Measurements from ENCODE around the gene TRDMT1. TPM values are rescaled to one million over a fixed set of nuclear protein-coding genes. Genes with fewer than 3 reads are reported as not detected.

Gene TRDMT1
- total RNA-seq, 5 donors from 2014 or later (not counting 1 experiment from before 2014, with no cell fraction given): 14.1 to 22.6 (median 20.5) TPM

DNA sequence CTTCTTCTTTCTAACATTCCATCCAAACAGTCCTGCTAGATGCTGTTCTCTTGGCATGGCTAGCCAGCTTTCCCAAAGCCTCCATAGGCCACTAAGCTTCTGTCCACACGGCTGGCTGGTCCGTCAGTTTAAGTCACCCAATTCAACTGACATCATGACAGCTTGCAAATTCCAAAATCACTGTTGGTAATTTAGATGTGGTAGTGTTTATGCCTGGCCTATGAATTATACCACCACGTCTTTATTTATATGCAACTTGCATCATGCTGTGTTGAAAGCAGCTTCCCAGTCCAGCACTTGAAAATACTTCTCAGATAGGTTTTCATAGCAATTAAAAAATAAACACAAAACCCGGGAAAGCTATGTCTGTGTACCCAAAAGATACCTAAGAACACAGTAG is 24.3 kb upstream of the TRDMT1 start:
- ChIA-PET CTCF (interaction anchor here (0.6 to 1.2 kb wide), 3 partner anchors 12 to 231 kb away, joined by 3 read pairs; partner anchors contain the start of gene TRDMT1 (in 1 of the 2)), POLR2A (no interaction called here)
- H3K4me3 Mint-ChIP-seq: no peak overlapping the region
- Histone ChIP-seq H3K27ac (ENCODE audit: low read length) (peak overlapping the region; percentile 97), H3K9me3 (no peaks in the 10 kb centered on the region), H3K27me3 (replicated peaks in 1 of 2; ENCODE audit: control insufficient read depth in 2 of 2, extremely low read depth in 1 of 2, insufficient read depth in 2 of 2, low read length in 1 of 2) (no peaks in the 10 kb centered on the region), H3K4me3 (ENCODE audit: control insufficient read depth in 1 of 2, extremely low read depth in 1 of 2, low read length in 1 of 2) (no peak overlapping the region), H3K4me1 (ENCODE audit: control insufficient read depth in 1 of 2, extremely low read depth in 1 of 2, insufficient read depth in 2 of 2, low read length in 2 of 2) (peaks cover 9 to 26% of the 10 kb centered on the region in 2 experiments), H3K36me3 (ENCODE audit: control insufficient read depth in 2 of 2, extremely low read depth in 1 of 2, insufficient read depth in 1 of 2, low read length in 1 of 2) (peaks cover 0 to 5% of the 10 kb centered on the region in 2 donors)
- no peaks in the 10 kb centered on the region for H3K9me3 Mint-ChIP-seq
- H3K27ac Mint-ChIP-seq: peak overlapping the region; percentile 19 to 100
- H3K36me3 Mint-ChIP-seq: peaks cover 11% of the 10 kb centered on the region
- H3K27me3 Mint-ChIP-seq: no peaks in the 10 kb centered on the region
- ATAC-seq (replicated peaks in 1 of 4) (no peak), DNase-seq (no peak)
- H3K4me1 Mint-ChIP-seq: peaks cover 29 to 50% (median 38%) of the 10 kb centered on the region in 3 donors
- WGBS (ENCODE audit: insufficient coverage): no CpG with 5 or more reads among the region's 4 CpGs

- Mint-ChIP-seq H3K4me1 (peaks cover 15 to 48% (median 36%) of the 10 kb centered on the region in 3 donors), H3K27me3 (no peaks in the 10 kb centered on the region), H3K36me3 (peaks cover 13% of the 10 kb centered on the region), H3K9me3 (no peaks in the 10 kb centered on the region), H3K4me3 (no peak overlapping the region), H3K27ac (no peak overlapping the region)
- ChIA-PET POLR2A (interaction anchor here in 1 of 2 donors (0.6 to 1.5 kb wide), 3 partner anchors 11 to 1748 kb away, joined by 3 to 5 read pairs (median 4); no protein-coding TSS in a partner anchor), CTCF (interaction anchor here in 1 of 2 donors (0.7 kb wide), 1 partner anchor 393 kb away, joined by 4 read pairs; no protein-coding TSS in a partner anchor)
- Histone ChIP-seq H3K36me3 (ENCODE audit: control insufficient read depth in 2 of 2, extremely low read depth in 1 of 2, insufficient read depth in 1 of 2, low read length in 1 of 2) (peaks cover 0 to 5% of the 10 kb centered on the region in 2 donors), H3K27me3 (replicated peaks in 1 of 2; ENCODE audit: control insufficient read depth in 2 of 2, extremely low read depth in 1 of 2, insufficient read depth in 2 of 2, low read length in 1 of 2) (no peaks in the 10 kb centered on the region), H3K27ac (ENCODE audit: low read length) (no peak overlapping the region), H3K4me3 (ENCODE audit: control insufficient read depth in 1 of 2, extremely low read depth in 1 of 2, low read length in 1 of 2) (no peak overlapping the region), H3K4me1 (ENCODE audit: control insufficient read depth in 1 of 2, extremely low read depth in 1 of 2, insufficient read depth in 2 of 2, low read length in 2 of 2) (peaks cover 7 to 11% of the 10 kb centered on the region in 2 experiments), H3K9me3 (no peaks in the 10 kb centered on the region)
- 100% methylated on average over 4 of the region's 4 CpGs for WGBS (ENCODE audit: insufficient coverage)
- no peak for ATAC-seq (replicated peaks in 1 of 4)
- DNase-seq: no peak
Observed at GRCh38 chr10:17222329-17222728, 20.9 kb upstream of the TRDMT1 start.

DNA sequence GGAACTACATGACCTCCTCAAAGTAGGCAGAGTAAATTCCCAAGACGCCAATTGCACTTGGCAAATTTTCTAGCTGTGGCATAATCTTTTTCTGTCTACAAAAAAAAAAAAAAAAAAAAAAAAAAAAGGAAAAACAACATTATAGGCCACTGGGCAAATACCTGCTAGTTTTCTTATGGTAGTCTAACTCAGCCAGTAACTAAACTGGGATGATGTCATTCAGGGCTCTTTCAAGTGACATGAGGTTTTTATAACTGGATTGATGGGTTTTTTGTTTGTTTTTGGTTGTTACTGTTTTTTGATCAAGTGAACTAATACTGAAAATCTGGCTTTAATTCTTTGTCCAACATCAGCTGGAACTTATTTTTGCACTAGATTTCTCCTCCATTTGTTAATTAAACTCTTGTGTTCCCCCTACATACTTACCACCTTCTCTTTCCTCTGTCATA is 19.2 kb upstream of the TRDMT1 start:
- Mint-ChIP-seq H3K36me3 (peaks cover 13% of the 10 kb centered on the region), H3K4me3 (no peak overlapping the region), H3K27ac (no peak overlapping the region), H3K27me3 (no peaks in the 10 kb centered on the region), H3K4me1 (peaks cover 8 to 44% (median 34%) of the 10 kb centered on the region in 3 donors), H3K9me3 (no peaks in the 10 kb centered on the region)
- ChIA-PET CTCF (interaction anchor here (0.6 kb wide), 3 partner anchors 47 to 443 kb away, joined by 3 to 6 read pairs (median 4); no protein-coding TSS in a partner anchor), POLR2A (interaction anchor here in 1 of 2 donors (1.3 kb wide), 1 partner anchor 9 kb away, joined by 3 read pairs; no protein-coding TSS in a partner anchor)
- no peak overlapping the region for H3K4me3 ChIP-seq (ENCODE audit: control insufficient read depth in 1 of 2, extremely low read depth in 1 of 2, low read length in 1 of 2)
- no peaks in the 10 kb centered on the region for H3K9me3 ChIP-seq
- ATAC-seq (replicated peaks in 1 of 4) (no peak), DNase-seq (no peak)
- H3K4me1 ChIP-seq (ENCODE audit: control insufficient read depth in 1 of 2, extremely low read depth in 1 of 2, insufficient read depth in 2 of 2, low read length in 2 of 2): peaks cover 2 to 4% of the 10 kb centered on the region in 2 experiments
- peaks cover 0 to 5% of the 10 kb centered on the region in 2 donors for H3K36me3 ChIP-seq (ENCODE audit: control insufficient read depth in 2 of 2, extremely low read depth in 1 of 2, insufficient read depth in 1 of 2, low read length in 1 of 2)
- H3K27me3 ChIP-seq (replicated peaks in 1 of 2; ENCODE audit: control insufficient read depth in 2 of 2, extremely low read depth in 1 of 2, insufficient read depth in 2 of 2, low read length in 1 of 2): no peaks in the 10 kb centered on the region
- H3K27ac ChIP-seq (ENCODE audit: low read length): no peak overlapping the region
- WGBS (ENCODE audit: insufficient coverage): no CpG with 5 or more reads among the region's 1 CpG

GRCh38 chr10:17219024-17219423 is 17.6 kb upstream of the TRDMT1 start:
- Histone ChIP-seq H3K4me3 (ENCODE audit: control insufficient read depth in 1 of 2, extremely low read depth in 1 of 2, low read length in 1 of 2) (no peak overlapping the region), H3K27me3 (replicated peaks in 1 of 2; ENCODE audit: control insufficient read depth in 2 of 2, extremely low read depth in 1 of 2, insufficient read depth in 2 of 2, low read length in 1 of 2) (no peaks in the 10 kb centered on the region), H3K9me3 (no peaks in the 10 kb centered on the region), H3K36me3 (ENCODE audit: control insufficient read depth in 2 of 2, extremely low read depth in 1 of 2, insufficient read depth in 1 of 2, low read length in 1 of 2) (peaks cover 0 to 10% of the 10 kb centered on the region in 2 donors), H3K4me1 (ENCODE audit: control insufficient read depth in 1 of 2, extremely low read depth in 1 of 2, insufficient read depth in 2 of 2, low read length in 2 of 2) (peaks cover 2 to 4% of the 10 kb centered on the region in 2 experiments), H3K27ac (ENCODE audit: low read length) (no peak overlapping the region)
- ATAC-seq (replicated peaks in 1 of 4) (no peak), DNase-seq (no peak)
- Mint-ChIP-seq H3K27me3 (no peaks in the 10 kb centered on the region), H3K4me3 (no peak overlapping the region), H3K9me3 (no peaks in the 10 kb centered on the region), H3K36me3 (peaks cover 13% of the 10 kb centered on the region), H3K27ac (no peak overlapping the region), H3K4me1 (peaks cover 8 to 43% (median 35%) of the 10 kb centered on the region in 3 donors)
- ChIA-PET CTCF (no interaction called here), POLR2A (interaction anchor here in 1 of 2 donors (0.6 kb wide), 1 partner anchor 18 kb away, joined by 3 read pairs; no protein-coding TSS in a partner anchor)
- WGBS (ENCODE audit: insufficient coverage): no CpG with 5 or more reads among the region's 2 CpGs

GRCh38 chr10:17217631-17218232 is 16.3 kb upstream of the TRDMT1 start:
- DNase-seq (no peak), ATAC-seq (replicated peaks in 1 of 4) (no peak)
- peaks cover 0 to 9% of the 10 kb centered on the region in 2 donors for H3K36me3 ChIP-seq (ENCODE audit: control insufficient read depth in 2 of 2, extremely low read depth in 1 of 2, insufficient read depth in 1 of 2, low read length in 1 of 2)
- no peak overlapping the region for H3K4me3 Mint-ChIP-seq
- peaks cover 8 to 40% (median 34%) of the 10 kb centered on the region in 3 donors for H3K4me1 Mint-ChIP-seq
- no peaks in the 10 kb centered on the region for H3K9me3 Mint-ChIP-seq
- H3K27me3 Mint-ChIP-seq: no peaks in the 10 kb centered on the region
- H3K36me3 Mint-ChIP-seq: peaks cover 20% of the 10 kb centered on the region
- no CpG with 5 or more reads among the region's 1 CpG for WGBS (ENCODE audit: insufficient coverage)
- CTCF ChIA-PET: no interaction called here
- no peak overlapping the region for H3K27ac Mint-ChIP-seq
- H3K4me3 ChIP-seq (ENCODE audit: control insufficient read depth in 1 of 2, extremely low read depth in 1 of 2, low read length in 1 of 2): no peak overlapping the region
- POLR2A ChIA-PET: no interaction called here
- no peaks in the 10 kb centered on the region for H3K27me3 ChIP-seq (replicated peaks in 1 of 2; ENCODE audit: control insufficient read depth in 2 of 2, extremely low read depth in 1 of 2, insufficient read depth in 2 of 2, low read length in 1 of 2)
- no peaks in the 10 kb centered on the region for H3K9me3 ChIP-seq
- H3K27ac ChIP-seq (ENCODE audit: low read length): no peak overlapping the region
- peaks cover 2 to 4% of the 10 kb centered on the region in 2 experiments for H3K4me1 ChIP-seq (ENCODE audit: control insufficient read depth in 1 of 2, extremely low read depth in 1 of 2, insufficient read depth in 2 of 2, low read length in 2 of 2)

DNA sequence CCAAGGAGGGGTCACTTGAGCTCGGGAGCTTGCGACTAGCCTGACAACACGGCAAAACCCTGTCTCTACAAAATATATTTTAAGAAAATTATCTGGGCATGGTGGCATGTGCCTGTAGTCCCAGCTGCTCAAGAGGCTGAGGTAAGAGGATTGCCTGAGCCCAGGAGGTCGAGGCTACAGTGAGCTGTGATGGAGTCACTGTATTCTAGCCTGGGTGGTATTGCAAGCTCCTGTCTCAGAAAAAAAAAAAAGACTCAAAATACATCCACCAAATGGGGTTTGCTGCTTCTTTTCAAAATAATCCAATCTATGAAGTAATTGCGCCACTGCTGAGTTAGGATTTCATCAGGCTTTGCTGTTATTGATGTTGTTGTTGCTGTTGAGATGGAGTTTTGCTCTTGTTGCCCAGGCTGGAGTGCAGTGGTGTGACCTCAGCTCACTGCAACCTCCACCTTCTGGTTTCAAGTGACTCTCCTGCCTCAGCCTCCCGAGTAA is 15.5 kb upstream of the TRDMT1 start:
- Histone ChIP-seq H3K4me1 (ENCODE audit: control insufficient read depth in 1 of 2, extremely low read depth in 1 of 2, insufficient read depth in 2 of 2, low read length in 2 of 2) (peaks cover 2 to 4% of the 10 kb centered on the region in 2 experiments), H3K27ac (ENCODE audit: low read length) (peak overlapping the region; percentile 86), H3K4me3 (ENCODE audit: control insufficient read depth in 1 of 2, extremely low read depth in 1 of 2, low read length in 1 of 2) (no peak overlapping the region), H3K9me3 (no peaks in the 10 kb centered on the region), H3K27me3 (replicated peaks in 1 of 2; ENCODE audit: control insufficient read depth in 2 of 2, extremely low read depth in 1 of 2, insufficient read depth in 2 of 2, low read length in 1 of 2) (no peaks in the 10 kb centered on the region), H3K36me3 (ENCODE audit: control insufficient read depth in 2 of 2, extremely low read depth in 1 of 2, insufficient read depth in 1 of 2, low read length in 1 of 2) (peaks cover 0 to 9% of the 10 kb centered on the region in 2 donors)
- DNase-seq (no peak), ATAC-seq (replicated peaks in 1 of 4) (no peak)
- Mint-ChIP-seq H3K27me3 (no peaks in the 10 kb centered on the region), H3K9me3 (no peaks in the 10 kb centered on the region), H3K4me1 (peaks cover 8 to 38% (median 30%) of the 10 kb centered on the region in 3 donors), H3K27ac (peak overlapping the region; percentile 85 to 88), H3K36me3 (peaks cover 21% of the 10 kb centered on the region), H3K4me3 (no peak overlapping the region)
- ChIA-PET POLR2A (interaction anchor here (0.6 to 1.6 kb wide), 2 partner anchors 12 to 173 kb away, joined by 3 to 11 read pairs; no protein-coding TSS in a partner anchor), CTCF (interaction anchor here in 1 of 2 donors (1.3 kb wide), 1 partner anchor 10 kb away, joined by 6 read pairs; no protein-coding TSS in a partner anchor)
- WGBS (ENCODE audit: insufficient coverage): no CpG with 5 or more reads among the region's 6 CpGs

Measured in T-cell (primary cell).